Brain microvascular endothelial cell (primary cell): ENCODE results near the gene TXNL4A.
"Not testable (repeated sequence)": the region's sequence is repeated elsewhere in the genome, so short reads cannot be mapped to it uniquely, and the experiment has no call there.

Experiments
- DNase-seq: peaks from one replicate; pipeline ENCODE4 v3.0.0-alpha.2; 2020
- H3K27ac ChIP-seq: fragments of 250-450 bp; sonication (Bioruptor Pico); 2 replicates; pipeline ENCODE4 v1.5.1; 2020; ENCODE audit warnings: mild to moderate bottlenecking, moderate library complexity
- H3K27me3 ChIP-seq: fragments of 250-450 bp; sonication (Bioruptor Pico); replicated peaks from 2 replicates; pipeline ENCODE4 v1.5.1; 2020; ENCODE audit warnings: mild to moderate bottlenecking
- H3K36me3 ChIP-seq: fragments of 250-450 bp; sonication (Bioruptor Pico); replicated peaks from 2 replicates; pipeline ENCODE4 v1.5.1; 2020; ENCODE audit warnings: mild to moderate bottlenecking
- H3K4me3 ChIP-seq: 2 replicates; pipeline ENCODE4 v1.5.1; 2011; ENCODE audit warnings: low read depth, mild to moderate bottlenecking, control low read depth, low read length, moderate library complexity
- in situ Hi-C: cut with HindIII; loops from 2 replicates; pipeline ENCODE4 v1.10.0; 2017; ENCODE audit warnings: low sequenced_read_pairs, low pct_ligation_motif_present
- TF ChIP-seq, protein P1 (sequence below): IDR thresholded peaks from 2 replicates; pipeline ENCODE4 v1.5.1; 2011; ENCODE audit warnings: low read depth, mild to moderate bottlenecking, moderate library complexity, low read length, control low read depth, inconsistent platforms; ENCODE audit errors: missing control alignments

TXNL4A gene

GRCh38 chr18:79961527-79962291, 26.7 kb downstream of the TXNL4A start:
- H3K4me3 ChIP-seq, result no peak overlapping the region
- no peaks in the 10 kb centered on the region for H3K27me3 ChIP-seq
- H3K36me3 ChIP-seq, result no peaks in the 10 kb centered on the region
- TF ChIP-seq, protein P1, sequence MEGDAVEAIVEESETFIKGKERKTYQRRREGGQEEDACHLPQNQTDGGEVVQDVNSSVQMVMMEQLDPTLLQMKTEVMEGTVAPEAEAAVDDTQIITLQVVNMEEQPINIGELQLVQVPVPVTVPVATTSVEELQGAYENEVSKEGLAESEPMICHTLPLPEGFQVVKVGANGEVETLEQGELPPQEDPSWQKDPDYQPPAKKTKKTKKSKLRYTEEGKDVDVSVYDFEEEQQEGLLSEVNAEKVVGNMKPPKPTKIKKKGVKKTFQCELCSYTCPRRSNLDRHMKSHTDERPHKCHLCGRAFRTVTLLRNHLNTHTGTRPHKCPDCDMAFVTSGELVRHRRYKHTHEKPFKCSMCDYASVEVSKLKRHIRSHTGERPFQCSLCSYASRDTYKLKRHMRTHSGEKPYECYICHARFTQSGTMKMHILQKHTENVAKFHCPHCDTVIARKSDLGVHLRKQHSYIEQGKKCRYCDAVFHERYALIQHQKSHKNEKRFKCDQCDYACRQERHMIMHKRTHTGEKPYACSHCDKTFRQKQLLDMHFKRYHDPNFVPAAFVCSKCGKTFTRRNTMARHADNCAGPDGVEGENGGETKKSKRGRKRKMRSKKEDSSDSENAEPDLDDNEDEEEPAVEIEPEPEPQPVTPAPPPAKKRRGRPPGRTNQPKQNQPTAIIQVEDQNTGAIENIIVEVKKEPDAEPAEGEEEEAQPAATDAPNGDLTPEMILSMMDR, result no peak
- no peak for DNase-seq
- no peak overlapping the region for H3K27ac ChIP-seq
- in situ Hi-C loops, result no loop called here

- no peak overlapping the region for H3K27ac ChIP-seq
- TF ChIP-seq, protein P1, result no peak
- in situ Hi-C loops, result no loop called here
- no peaks in the 10 kb centered on the region for H3K36me3 ChIP-seq
- no peak for DNase-seq
- no peak overlapping the region for H3K4me3 ChIP-seq
- H3K27me3 ChIP-seq, result no peaks in the 10 kb centered on the region
These were observed 27.3 kb downstream of the TXNL4A start for GRCh38 chr18:79960921-79961526.

DNA sequence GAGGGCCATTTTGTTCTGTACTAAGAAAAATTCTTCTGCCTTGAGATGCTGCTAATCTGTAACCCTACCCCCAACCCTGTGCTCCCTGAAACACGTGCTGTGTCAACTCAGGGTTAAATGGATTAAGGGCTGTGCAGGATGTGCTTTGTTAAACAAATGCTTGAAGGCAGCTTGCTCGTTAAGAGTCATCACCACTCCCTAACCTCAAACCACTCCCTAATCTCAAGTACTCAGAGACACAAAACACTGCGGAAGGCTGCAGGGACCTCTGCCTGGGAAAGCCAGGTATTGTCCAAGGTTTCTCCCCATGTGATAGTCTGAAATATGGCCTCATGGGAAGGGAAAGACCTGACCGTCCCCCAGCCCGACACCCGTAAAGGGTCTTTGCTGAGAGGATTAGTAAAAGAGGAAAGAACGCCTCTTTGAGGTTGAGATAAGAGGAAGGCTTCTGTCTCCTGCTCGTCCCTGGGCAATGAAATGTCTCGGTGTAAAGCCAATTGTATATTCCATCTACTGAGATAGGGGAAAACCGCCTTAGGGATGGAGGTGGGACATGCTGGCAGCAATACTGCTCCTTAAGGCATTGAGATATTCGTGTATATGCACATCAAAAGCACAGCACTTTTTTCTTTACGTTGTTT, 28.1 kb downstream of the TXNL4A start:
- H3K4me3 ChIP-seq, H3K27me3 ChIP-seq, DNase-seq, in situ Hi-C loops, H3K36me3 ChIP-seq, H3K27ac ChIP-seq: not testable (repeated sequence)

DNA sequence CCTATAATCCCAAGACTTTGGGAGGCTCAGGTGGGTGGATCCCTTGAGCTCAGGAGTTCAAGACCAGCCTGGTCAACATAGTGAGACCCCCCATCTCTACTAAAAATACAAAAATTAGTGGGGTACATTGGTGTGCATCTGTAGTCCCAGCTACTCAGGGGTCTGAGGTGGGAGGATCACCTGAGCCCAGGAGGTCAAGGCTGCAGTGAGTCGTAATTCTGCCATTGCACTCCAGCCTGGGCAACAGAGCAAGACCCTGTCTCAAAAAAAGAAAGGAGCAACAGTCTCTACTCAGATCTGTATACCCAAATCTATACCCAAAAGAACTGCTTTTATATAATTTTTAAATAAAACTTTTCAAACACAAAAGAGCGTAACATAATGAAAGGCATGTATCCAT, 29.4 kb downstream of the TXNL4A start:
- Histone ChIP-seq H3K27me3 (no peaks in the 10 kb centered on the region), H3K4me3 (no peak overlapping the region)
- TF ChIP-seq, protein P1, result no peak

GRCh38 chr18:79956276-79956675, 32.1 kb downstream of the TXNL4A start:
- TF ChIP-seq, protein P1, result no peak
- no peak overlapping the region for H3K4me3 ChIP-seq
- in situ Hi-C loops, result no loop called here
- H3K36me3 ChIP-seq, result no peaks in the 10 kb centered on the region
- no peak for DNase-seq
- no peaks in the 10 kb centered on the region for H3K27me3 ChIP-seq
- H3K27ac ChIP-seq, result no peak overlapping the region

More for the DNA sequence above, 29.4 kb downstream of the TXNL4A start:
- Histone ChIP-seq H3K27ac (no peak overlapping the region), H3K36me3 (no peaks in the 10 kb centered on the region)
- in situ Hi-C loops, result no loop called here
- no peak for DNase-seq

DNA sequence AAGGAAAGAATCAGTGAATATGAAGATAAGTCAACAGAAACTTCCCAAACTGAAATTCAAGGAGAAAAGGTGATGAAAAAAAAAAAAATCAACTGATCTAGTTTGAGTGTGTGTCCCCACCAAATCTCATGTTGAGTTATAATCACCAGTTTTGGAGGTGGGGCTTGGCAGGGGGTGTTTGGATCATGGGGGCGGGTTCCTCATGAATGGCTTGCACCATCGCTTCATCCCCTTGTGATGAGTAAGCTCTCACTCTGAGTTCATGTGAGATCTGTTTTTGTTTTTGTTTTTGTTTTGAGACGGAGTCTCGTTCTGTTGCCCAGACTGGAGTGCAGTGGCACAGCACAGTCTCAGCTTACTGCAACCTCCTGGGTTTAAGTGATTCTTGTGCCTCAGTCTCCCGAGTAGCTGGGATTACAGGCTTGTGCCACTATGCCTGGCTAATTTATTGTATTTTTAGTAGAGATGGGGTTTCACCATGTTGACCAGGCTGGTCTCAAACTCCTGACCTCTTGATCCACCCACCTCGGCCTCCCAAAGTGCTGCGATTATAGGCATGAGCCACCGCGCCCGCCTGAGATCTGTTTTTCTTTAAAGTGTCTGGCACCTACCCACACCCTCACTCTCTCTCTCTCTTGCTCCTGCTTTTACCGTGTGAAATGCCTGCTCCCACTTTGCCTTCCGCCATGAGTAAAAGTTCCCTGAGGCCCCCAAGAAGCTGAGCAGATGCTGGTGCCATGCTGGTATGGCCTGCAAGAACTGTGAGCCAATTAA, 32.9 kb downstream of the TXNL4A start:
- TF ChIP-seq, protein P1, result no peak
- in situ Hi-C loops, result no loop called here
- no peak for DNase-seq

More for the DNA sequence above, 32.9 kb downstream of the TXNL4A start:
- no peak overlapping the region for H3K27ac ChIP-seq
- no peaks in the 10 kb centered on the region for H3K27me3 ChIP-seq
- no peak overlapping the region for H3K4me3 ChIP-seq
- H3K36me3 ChIP-seq, result no peaks in the 10 kb centered on the region
